Fibroblast of lung (primary cell): Measurements from ENCODE around the gene POLR2L. TPM values are rescaled to one million over a fixed set of nuclear protein-coding genes. Genes with fewer than 3 reads are reported as not detected.

Experiments
- DNase-seq, 2 donors: peaks; one replicate each; pipeline versions ENCODE4 v3.0.0 to v3.0.0-alpha.2; 2010; ENCODE audit warnings: low read depth in 2 of 2
- H2AFZ ChIP-seq: 2 replicates; pipeline ENCODE4 v1.5.1; 2012; ENCODE audit warnings: low read length, control low read depth, inconsistent platforms
- H3K27ac ChIP-seq: 2 replicates; pipeline ENCODE4 v1.5.1; 2011; ENCODE audit warnings: low read length, control low read depth; ENCODE audit not compliant: insufficient read depth
- H3K27me3 ChIP-seq: 2 replicates; pipeline ENCODE4 v1.5.1; 2011; ENCODE audit warnings: mild to moderate bottlenecking, low read length; ENCODE audit not compliant: control insufficient read depth, insufficient read depth
- H3K36me3 ChIP-seq: 2 replicates; pipeline ENCODE4 v1.5.1; 2011; ENCODE audit warnings: low read length; ENCODE audit not compliant: control insufficient read depth, insufficient read depth
- H3K4me1 ChIP-seq: 2 replicates; pipeline ENCODE4 v1.5.1; 2011; ENCODE audit warnings: low read length; ENCODE audit not compliant: control insufficient read depth, insufficient read depth; ENCODE audit errors: extremely low read depth
- H3K4me2 ChIP-seq: 2 replicates; pipeline ENCODE4 v1.5.1; 2011; ENCODE audit warnings: low read length, control low read depth; ENCODE audit not compliant: insufficient read depth; ENCODE audit errors: extremely low read depth
- H3K4me3 ChIP-seq, 4 experiments: fragments of 200-600 bp in 1 of 4; sonication (generic) in 1 of 4; replicated peaks in 1 of 4; 2 replicates each; pipeline ENCODE4 v1.5.1; 2011 to 2016; ENCODE audit warnings: low read length in 4 of 4, low read depth in 3 of 4, mild to moderate bottlenecking in 3 of 4, control low read depth in 2 of 4, inconsistent platforms in 1 of 4, mixed read lengths in 1 of 4; ENCODE audit not compliant: insufficient read depth in 1 of 4; ENCODE audit errors: control extremely low read depth in 1 of 4
- H3K79me2 ChIP-seq: 2 replicates; pipeline ENCODE4 v1.5.1; 2012; ENCODE audit warnings: mild to moderate bottlenecking, low read length, inconsistent platforms; ENCODE audit not compliant: control insufficient read depth, insufficient read depth
- H3K9ac ChIP-seq: 2 replicates; pipeline ENCODE4 v1.5.1; 2011; ENCODE audit warnings: mild to moderate bottlenecking, low read length, control low read depth; ENCODE audit not compliant: insufficient read depth
- H3K9me3 ChIP-seq: 2 replicates; pipeline ENCODE4 v1.5.1; 2012; ENCODE audit warnings: low read depth, low read length; ENCODE audit not compliant: control insufficient read depth, insufficient read depth
- H4K20me1 ChIP-seq: 2 replicates; pipeline ENCODE4 v1.5.1; 2011; ENCODE audit warnings: low read length; ENCODE audit not compliant: control insufficient read depth, insufficient read depth; ENCODE audit errors: extremely low read depth
- CTCF ChIP-seq, 2 donors: IDR thresholded peaks in 1 of 2; conservative IDR thresholded peaks in 1 of 2; 1 replicate in 1 of 2; 2 replicates in 1 of 2; pipeline ENCODE4 v1.5.1; 2011 to 2012; ENCODE audit warnings: low read length in 2 of 2, control low read depth in 1 of 2, inconsistent platforms in 1 of 2, low read depth in 1 of 2, mild to moderate bottlenecking in 1 of 2
- EZH2 ChIP-seq: IDR thresholded peaks from 2 replicates; pipeline ENCODE4 v1.5.1; 2012; ENCODE audit warnings: low read length, control low read depth, mild to moderate bottlenecking; ENCODE audit errors: missing control alignments
- polyA plus RNA-seq, 2 donors: library from polyadenylated mRNA; depleted of rRNA in 1 of 2; stranded (reverse) in 1 of 2; unstranded in 1 of 2; fragments of >200 nt; gene quantifications; 2 replicates each; pipeline ENCODE4 v1.2.1, GENCODE V29; 2011 to 2012; ENCODE audit warnings: missing spikeins in 1 of 2
- total RNA-seq: library from RNA; depleted of rRNA; stranded (reverse); fragments of >200 nt; gene quantifications from 2 replicates; pipeline ENCODE4 v1.2.1, GENCODE V29; 2014

POLR2L gene
- total and polyA plus RNA-seq, 2 donors (not counting 1 experiment from before 2014, with no cell fraction given) = 181 to 196 TPM

GRCh38 chr11:855330-855674 lies 13.0 kb upstream of the POLR2L start:
- Histone ChIP-seq H3K9ac (no peak overlapping the region), H2AFZ (no peak overlapping the region), H3K79me2 (peaks cover 31% of the 10 kb centered on the region), H3K4me3 (no peak overlapping the region), H3K4me2 (no peak overlapping the region), H3K4me1 (peaks cover 23% of the 10 kb centered on the region), H3K27ac (no peak overlapping the region), H3K9me3 (no peaks in the 10 kb centered on the region), H3K36me3 (peaks cover 8% of the 10 kb centered on the region), H3K27me3 (no peaks in the 10 kb centered on the region), H4K20me1 (no peaks in the 10 kb centered on the region)
- TF ChIP-seq EZH2 (no peak), CTCF (conservative IDR thresholded peaks at IDR 0.05 in 1 of 2, IDR thresholded peaks at IDR 0.05 in 1 of 2; ENCODE audit: low read depth in 1 of 2, low read length in 2 of 2) (no peak)
- no peak for DNase-seq

GRCh38 chr11:854601-855329 lies 12.4 kb upstream of the POLR2L start:
- H3K79me2 ChIP-seq = peaks cover 30% of the 10 kb centered on the region

More at GRCh38 chr11:854601-855329, 12.4 kb upstream of the POLR2L start:
- TF ChIP-seq EZH2 = no peak
- TF ChIP-seq CTCF (conservative IDR thresholded peaks at IDR 0.05 in 1 of 2, IDR thresholded peaks at IDR 0.05 in 1 of 2; ENCODE audit: low read depth in 1 of 2, low read length in 2 of 2) = no peak
- Histone ChIP-seq H3K36me3 (peaks cover 8% of the 10 kb centered on the region), H3K27ac (no peak overlapping the region), H3K4me1 (peaks cover 17% of the 10 kb centered on the region), H2AFZ (no peak overlapping the region), H3K9me3 (no peaks in the 10 kb centered on the region), H3K27me3 (no peaks in the 10 kb centered on the region), H3K9ac (no peak overlapping the region), H3K4me2 (no peak overlapping the region), H3K4me3 (no peak overlapping the region), H4K20me1 (no peaks in the 10 kb centered on the region)
- no peak for DNase-seq
